GM21423 (cell line): ENCODE results near the gene HDAC11.
"Not testable (repeated sequence)": the region's sequence is repeated elsewhere in the genome, so short reads cannot be mapped to it uniquely, and the experiment has no call there.

ENCODE experiments used
- ATAC-seq: cut with Tn5 transposase; IDR thresholded peaks from one replicate; pipeline ENCODE4 v1.9.1; 2021; ENCODE audit warnings: mild to moderate bottlenecking, moderate library complexity; ENCODE audit not compliant: unreplicated experiment

Gene HDAC11

GRCh38 chr3:13492976-13493866, 13.1 kb downstream of the HDAC11 start:
- ATAC-seq: no peak

- ATAC-seq: no peak
Observed at GRCh38 chr3:13493867-13494441, 13.8 kb downstream of the HDAC11 start.

GRCh38 chr3:13494463-13495350, 14.6 kb downstream of the HDAC11 start:
- ATAC-seq: no peak

DNA sequence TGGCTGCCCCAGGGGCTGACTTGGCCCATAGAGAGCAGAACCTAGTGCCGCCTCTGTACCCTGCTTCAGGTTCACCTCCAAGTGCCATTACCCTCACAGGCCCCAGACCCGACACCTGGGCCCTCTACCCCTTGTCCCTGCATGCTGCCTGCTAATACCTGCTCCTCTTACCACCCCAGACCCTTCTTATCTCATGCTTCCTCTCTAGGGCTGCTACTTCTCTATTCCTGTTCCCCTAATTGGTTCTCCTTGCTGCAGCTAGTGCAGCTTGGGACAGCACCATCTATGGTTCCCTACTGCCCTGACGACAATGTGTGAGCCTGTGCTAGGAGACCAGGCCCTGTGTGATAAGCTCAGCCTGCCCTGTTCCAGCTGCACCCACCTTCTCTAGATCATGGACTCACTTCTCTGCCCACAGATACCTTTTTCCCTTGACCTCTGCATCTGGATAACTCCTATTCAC, 15.3 kb downstream of the HDAC11 start:
- ATAC-seq: no peak

DNA sequence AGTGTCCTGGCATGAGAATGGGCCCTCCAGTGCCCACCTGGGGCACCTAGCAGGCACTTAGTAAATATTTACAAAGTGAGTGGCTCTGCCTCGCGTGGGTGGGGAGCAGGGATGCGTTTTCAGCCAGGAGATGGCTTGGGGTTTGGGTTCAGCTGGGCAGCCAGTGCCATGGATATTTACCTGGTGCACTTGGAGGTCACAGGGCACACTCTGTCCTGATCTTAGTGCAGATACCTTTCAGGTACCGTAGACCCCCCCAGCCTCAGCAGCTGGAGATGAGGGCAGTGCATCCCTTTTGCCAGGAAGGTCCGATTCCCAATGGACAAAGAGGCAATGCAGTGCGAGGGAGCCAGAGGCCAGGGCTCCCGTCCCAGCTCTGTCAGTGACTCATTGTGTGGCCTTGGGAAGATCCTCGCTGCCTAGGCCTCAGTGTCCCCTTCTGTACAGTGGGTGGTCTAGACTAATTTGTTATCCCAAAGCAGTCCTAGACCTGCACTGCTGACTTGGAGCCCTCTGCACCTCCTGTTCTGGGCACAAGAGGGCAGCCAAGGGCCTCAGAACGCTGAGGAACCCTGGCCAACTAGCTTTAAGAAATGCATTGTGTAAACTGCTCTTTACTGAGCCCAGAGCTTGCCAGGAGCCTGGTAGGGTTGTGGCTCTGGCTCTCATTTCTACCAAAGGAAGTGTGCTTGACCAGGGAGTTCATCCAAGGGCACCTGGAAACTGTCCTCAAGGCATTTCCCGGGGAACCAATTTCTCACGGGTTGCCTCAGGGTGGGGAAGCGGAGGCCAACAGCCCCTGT, 16.0 kb downstream of the HDAC11 start:
- no peak for ATAC-seq

- ATAC-seq: no peak
Observed at GRCh38 chr3:13496879-13497278, 16.8 kb downstream of the HDAC11 start.

GRCh38 chr3:13497386-13497785, 17.3 kb downstream of the HDAC11 start:
- no peak for ATAC-seq

- no peak for ATAC-seq
Observed at GRCh38 chr3:13498354-13499060, 18.4 kb downstream of the HDAC11 start.

GRCh38 chr3:13499246-13499645, 19.1 kb downstream of the HDAC11 start:
- not testable (repeated sequence) for ATAC-seq

DNA sequence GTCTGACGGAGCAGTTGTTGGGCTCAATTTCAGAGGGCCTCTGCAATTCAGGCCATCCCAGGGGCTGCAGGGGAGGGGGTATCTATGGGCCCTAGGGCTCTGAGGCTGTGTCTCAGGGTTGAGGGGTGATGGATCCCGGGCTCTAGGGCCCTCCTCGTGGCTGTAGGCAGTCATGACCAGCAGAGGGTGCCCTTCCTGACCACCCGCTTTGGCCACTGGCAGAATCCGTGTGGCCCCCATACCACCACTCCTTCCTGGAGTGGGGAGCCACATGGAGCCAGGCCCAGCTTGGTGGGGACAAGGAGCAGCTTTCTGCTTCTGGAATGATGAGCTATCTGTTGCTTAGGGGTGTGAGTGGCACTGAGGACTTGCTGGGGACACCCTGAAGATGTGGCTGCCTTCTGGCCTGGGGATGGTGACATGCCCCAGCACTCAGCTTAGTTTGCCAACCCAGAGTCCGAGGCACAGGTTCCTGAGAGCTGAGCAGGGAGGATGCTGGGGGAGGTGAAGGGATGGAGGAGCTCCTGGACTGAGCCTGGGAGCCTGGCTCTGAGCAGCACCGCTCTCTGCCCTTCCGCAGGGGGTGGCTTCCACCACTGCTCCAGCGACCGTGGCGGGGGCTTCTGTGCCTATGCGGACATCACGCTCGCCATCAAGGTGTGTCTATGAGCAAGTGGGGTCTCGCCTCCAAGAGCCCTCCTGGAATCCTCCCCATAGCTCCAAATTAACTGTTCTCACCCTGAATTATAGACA, 20.2 kb downstream of the HDAC11 start:
- ATAC-seq: no peak

DNA sequence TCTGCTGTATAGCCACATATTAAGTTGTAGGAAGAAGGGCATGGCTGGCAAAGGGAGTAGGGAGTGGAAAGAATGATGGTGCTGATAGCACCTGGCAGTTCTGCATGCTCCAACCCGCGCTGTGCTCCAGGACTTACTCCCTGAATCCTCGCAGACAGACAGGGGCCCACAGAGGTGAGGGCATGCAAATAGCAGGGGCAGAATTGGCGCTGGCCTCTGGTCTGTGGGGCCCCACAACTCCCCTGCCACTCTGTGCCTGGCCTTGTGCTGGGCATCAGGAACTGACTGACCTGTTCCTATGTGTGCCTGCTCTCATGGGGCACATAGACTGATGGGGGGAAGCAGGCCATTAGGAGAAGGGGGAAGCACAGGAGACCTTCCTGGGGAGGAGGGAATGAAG, 20.9 kb downstream of the HDAC11 start:
- no peak for ATAC-seq

- no peak for ATAC-seq
Observed at GRCh38 chr3:13501521-13501920, 21.4 kb downstream of the HDAC11 start.

- no peak for ATAC-seq
Observed at GRCh38 chr3:13501958-13502790, 22.1 kb downstream of the HDAC11 start.

GRCh38 chr3:13502791-13503060, 22.6 kb downstream of the HDAC11 start:
- ATAC-seq: no peak

GRCh38 chr3:13504161-13504831, 24.2 kb downstream of the HDAC11 start:
- ATAC-seq: no peak

- no peak for ATAC-seq
Observed at GRCh38 chr3:13505147-13506130, 25.3 kb downstream of the HDAC11 start.

GRCh38 chr3:13506239-13506638, 26.1 kb downstream of the HDAC11 start:
- ATAC-seq: no peak
